Ishikawa (cell line): ENCODE results near the gene SYP.
A peak's percentile ranks its signal among the peaks of the same experiment; 100 is the strongest.

Experiments used
- CEBPB ChIP-seq: IDR thresholded peaks from 2 replicates; pipeline ENCODE4 v1.6.1; 2012
- CREB1 ChIP-seq: IDR thresholded peaks from 2 replicates; pipeline ENCODE4 v1.6.1; 2012; ENCODE audit warnings: low read depth
- EGR1 ChIP-seq: IDR thresholded peaks from 2 replicates; pipeline ENCODE4 v1.6.1; 2012
- EP300 ChIP-seq: IDR thresholded peaks from 2 replicates; pipeline ENCODE4 v1.6.1; 2012; ENCODE audit warnings: borderline replicate concordance
- FOXM1 ChIP-seq: IDR thresholded peaks from 2 replicates; pipeline ENCODE4 v1.6.1; 2012; ENCODE audit warnings: low read depth, borderline replicate concordance
- MAX ChIP-seq: IDR thresholded peaks from 2 replicates; pipeline ENCODE4 v1.6.1; 2012
- NFIC ChIP-seq: IDR thresholded peaks from 2 replicates; pipeline ENCODE4 v1.6.1; 2012
- RAD21 ChIP-seq: IDR thresholded peaks from 2 replicates; pipeline ENCODE4 v1.6.1; 2012; ENCODE audit warnings: low read depth
- REST ChIP-seq: IDR thresholded peaks from 2 replicates; pipeline ENCODE4 v1.6.1; 2012; ENCODE audit warnings: low read depth, mild to moderate bottlenecking
- TAF1 ChIP-seq: IDR thresholded peaks from 2 replicates; pipeline ENCODE4 v1.6.1; 2012; ENCODE audit warnings: low read depth, mild to moderate bottlenecking
- TCF12 ChIP-seq: IDR thresholded peaks from 2 replicates; pipeline ENCODE4 v1.6.1; 2012; ENCODE audit warnings: low read depth
- TEAD4 ChIP-seq: IDR thresholded peaks from 2 replicates; pipeline ENCODE4 v1.6.1; 2012
- USF1 ChIP-seq: IDR thresholded peaks from 2 replicates; pipeline ENCODE4 v1.6.1; 2012
- YY1 ChIP-seq: IDR thresholded peaks from 2 replicates; pipeline ENCODE4 v1.6.1; 2012; ENCODE audit warnings: low read depth
- ZBTB7A ChIP-seq: IDR thresholded peaks from 2 replicates; pipeline ENCODE4 v1.6.1; 2012; ENCODE audit warnings: low read depth

SYP gene

GRCh38 chrX:49164589-49165360 is 35.2 kb downstream of the SYP start:
- no peak for TF ChIP-seq EGR1
- TF ChIP-seq RAD21 = no peak

GRCh38 chrX:49163555-49164419 is 36.2 kb downstream of the SYP start:
- no peak for TF ChIP-seq USF1
- no peak for TF ChIP-seq EGR1
- TF ChIP-seq YY1 = no peak
- no peak for TF ChIP-seq FOXM1
- peak; percentile 27; the same call in 1 of the 2 replicates for TF ChIP-seq RAD21
- peak; percentile 11; the same call in 1 of the 2 replicates for TF ChIP-seq MAX

GRCh38 chrX:49162620-49163019 is 37.4 kb downstream of the SYP start, which contains the start of gene MAGIX:
TSS of gene MAGIX (plus strand) at chrX:49162758. CDS start at chrX:49162890, 132 bp downstream.
- no peak for TF ChIP-seq USF1
- TF ChIP-seq RAD21 = no peak
- no peak for TF ChIP-seq EP300
- no peak for TF ChIP-seq TCF12
- no peak for TF ChIP-seq NFIC
- TF ChIP-seq ZBTB7A = no peak
- no peak for TF ChIP-seq TEAD4
- no peak for TF ChIP-seq CEBPB

- no peak for TF ChIP-seq EGR1
- TF ChIP-seq MAX = no peak
- no peak for TF ChIP-seq TAF1
- TF ChIP-seq YY1 = no peak
- TF ChIP-seq NFIC = no peak
- no peak for TF ChIP-seq TCF12
These were observed 38.4 kb downstream of the SYP start for GRCh38 chrX:49161632-49162031.

- TF ChIP-seq TAF1 = no peak
- TF ChIP-seq CREB1 = no peak
- no peak for TF ChIP-seq EGR1
- TF ChIP-seq TCF12 = no peak
- TF ChIP-seq MAX = no peak
- TF ChIP-seq EP300 = no peak
- TF ChIP-seq NFIC = no peak
- no peak for TF ChIP-seq REST
These were observed 39.1 kb downstream of the SYP start for GRCh38 chrX:49160908-49161307.

- TF ChIP-seq CREB1 (no peak), FOXM1 (no peak), TAF1 (no peak), MAX (no peak), EGR1 (no peak), CEBPB (no peak), USF1 (no peak), ZBTB7A (no peak), YY1 (no peak), TEAD4 (no peak), NFIC (no peak), RAD21 (no peak), EP300 (no peak), REST (no peak), TCF12 (no peak)
These were observed 42.8 kb downstream of the SYP start for GRCh38 chrX:49157194-49157593.
